ENCODE data around the gene PACS2.

DNA sequence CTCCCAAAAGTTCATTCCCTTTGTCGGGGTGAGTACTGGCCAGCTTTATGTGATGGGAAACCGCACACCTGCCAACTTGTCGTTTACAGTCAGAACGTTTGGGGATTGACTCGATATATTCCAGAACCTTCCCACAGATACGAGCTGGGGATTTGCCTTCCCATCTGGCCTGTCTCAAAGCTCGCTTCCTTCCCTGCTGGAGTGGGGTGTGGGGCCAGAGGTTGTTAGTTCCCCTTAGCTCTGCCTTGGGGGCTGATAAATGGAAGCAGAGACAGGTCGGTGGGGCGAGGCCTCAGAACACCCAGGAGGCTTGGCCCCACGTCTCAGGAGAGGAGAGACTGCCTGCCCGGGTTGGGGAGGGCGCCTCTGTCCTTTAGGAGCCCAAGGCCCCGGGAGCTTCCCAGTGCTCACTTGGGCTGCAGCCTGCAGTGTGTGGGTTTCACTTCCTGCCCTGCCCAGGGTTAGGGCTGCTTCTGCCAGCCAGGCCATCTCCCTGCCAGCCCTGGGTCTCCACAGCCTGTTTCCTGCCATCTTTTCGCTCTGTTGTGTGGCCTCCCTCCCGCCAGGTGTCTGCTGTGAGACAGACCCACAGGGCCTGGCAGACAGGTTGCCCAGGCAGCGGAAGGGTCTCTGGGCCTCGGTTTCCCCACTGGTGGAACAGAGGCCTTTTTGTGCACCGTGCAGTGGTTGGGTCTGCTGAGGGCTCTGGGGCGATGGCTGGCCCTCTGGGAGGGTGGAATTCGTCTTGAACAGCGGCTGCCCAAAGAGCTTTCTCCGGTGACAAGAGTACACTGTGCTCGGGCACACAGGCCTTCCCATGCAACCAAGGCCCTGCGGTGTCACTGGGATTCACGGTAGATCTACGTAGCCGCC, 75.7 kb downstream of the PACS2 start:
- TF ChIP-seq, protein P1, sequence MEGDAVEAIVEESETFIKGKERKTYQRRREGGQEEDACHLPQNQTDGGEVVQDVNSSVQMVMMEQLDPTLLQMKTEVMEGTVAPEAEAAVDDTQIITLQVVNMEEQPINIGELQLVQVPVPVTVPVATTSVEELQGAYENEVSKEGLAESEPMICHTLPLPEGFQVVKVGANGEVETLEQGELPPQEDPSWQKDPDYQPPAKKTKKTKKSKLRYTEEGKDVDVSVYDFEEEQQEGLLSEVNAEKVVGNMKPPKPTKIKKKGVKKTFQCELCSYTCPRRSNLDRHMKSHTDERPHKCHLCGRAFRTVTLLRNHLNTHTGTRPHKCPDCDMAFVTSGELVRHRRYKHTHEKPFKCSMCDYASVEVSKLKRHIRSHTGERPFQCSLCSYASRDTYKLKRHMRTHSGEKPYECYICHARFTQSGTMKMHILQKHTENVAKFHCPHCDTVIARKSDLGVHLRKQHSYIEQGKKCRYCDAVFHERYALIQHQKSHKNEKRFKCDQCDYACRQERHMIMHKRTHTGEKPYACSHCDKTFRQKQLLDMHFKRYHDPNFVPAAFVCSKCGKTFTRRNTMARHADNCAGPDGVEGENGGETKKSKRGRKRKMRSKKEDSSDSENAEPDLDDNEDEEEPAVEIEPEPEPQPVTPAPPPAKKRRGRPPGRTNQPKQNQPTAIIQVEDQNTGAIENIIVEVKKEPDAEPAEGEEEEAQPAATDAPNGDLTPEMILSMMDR (IDR thresholded peaks at IDR 0.05), result no peak
- no peak for TF ChIP-seq POLR2AphosphoS5 (IDR thresholded peaks at IDR 0.05)
- TF ChIP-seq POLR2A (IDR thresholded peaks at IDR 0.05), result no peak
- no peak for TF ChIP-seq EP300 (IDR thresholded peaks at IDR 0.05)
